HEK293T (cell line): ENCODE measurements around the gene KCNT1.

Experiments
- ARNT ChIP-seq: fragments of 450-650 bp; IDR thresholded peaks from 2 replicates; pipeline ENCODE4 v1.6.1; 2017; ENCODE audit warnings: mild to moderate bottlenecking
- BHLHE40 ChIP-seq: fragments of 450-650 bp; IDR thresholded peaks from 2 replicates; pipeline ENCODE4 v1.6.1; 2016; ENCODE audit warnings: mild to moderate bottlenecking, moderate library complexity, borderline replicate concordance
- ELF4 ChIP-seq: fragments of 450-650 bp; IDR thresholded peaks from 2 replicates; pipeline ENCODE4 v1.6.1; 2017; ENCODE audit warnings: antibody characterized with exemption
- FOXK2 ChIP-seq: fragments of 450-650 bp; IDR thresholded peaks from 2 replicates; pipeline ENCODE4 v1.6.1; 2016; ENCODE audit warnings: mild to moderate bottlenecking
- FOXM1 ChIP-seq: fragments of 450-650 bp; IDR thresholded peaks from 2 replicates; pipeline ENCODE4 v1.6.1; 2017; ENCODE audit warnings: mild to moderate bottlenecking, borderline replicate concordance
- SP1 ChIP-seq: fragments of 450-650 bp; IDR thresholded peaks from 2 replicates; pipeline ENCODE4 v1.6.1; 2017
- TARDBP ChIP-seq: fragments of 450-650 bp; IDR thresholded peaks from 2 replicates; pipeline ENCODE4 v1.6.1; 2016
- TF ChIP-seq, protein P1 (sequence below): fragments of 450-650 bp; IDR thresholded peaks from 2 replicates; pipeline ENCODE4 v1.6.1; 2016

DNA sequence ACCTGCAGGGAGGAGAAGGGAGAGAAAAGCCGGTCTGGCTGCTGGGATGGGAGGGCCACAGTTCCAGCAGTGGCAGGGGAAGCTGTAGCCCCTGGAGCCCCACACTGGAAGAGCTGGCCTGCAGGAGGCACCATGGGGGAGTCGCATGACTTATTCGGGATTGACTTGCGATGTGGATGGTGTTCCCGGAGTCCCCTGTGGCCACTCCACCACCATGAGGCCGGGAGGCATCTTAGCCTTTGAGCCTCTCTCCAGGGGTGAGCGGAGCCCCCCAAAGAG, 92.0 kb downstream of the KCNT1 start:
- no peak for TF ChIP-seq SP1
- no peak for TF ChIP-seq BHLHE40
- no peak for TF ChIP-seq ELF4
- no peak for TF ChIP-seq FOXK2
- TF ChIP-seq ARNT, result no peak
- TF ChIP-seq, protein P1, sequence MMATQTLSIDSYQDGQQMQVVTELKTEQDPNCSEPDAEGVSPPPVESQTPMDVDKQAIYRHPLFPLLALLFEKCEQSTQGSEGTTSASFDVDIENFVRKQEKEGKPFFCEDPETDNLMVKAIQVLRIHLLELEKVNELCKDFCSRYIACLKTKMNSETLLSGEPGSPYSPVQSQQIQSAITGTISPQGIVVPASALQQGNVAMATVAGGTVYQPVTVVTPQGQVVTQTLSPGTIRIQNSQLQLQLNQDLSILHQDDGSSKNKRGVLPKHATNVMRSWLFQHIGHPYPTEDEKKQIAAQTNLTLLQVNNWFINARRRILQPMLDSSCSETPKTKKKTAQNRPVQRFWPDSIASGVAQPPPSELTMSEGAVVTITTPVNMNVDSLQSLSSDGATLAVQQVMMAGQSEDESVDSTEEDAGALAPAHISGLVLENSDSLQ, result no peak
- TF ChIP-seq FOXM1, result no peak
- no peak for TF ChIP-seq TARDBP
